K562 treated with DMSO at 1 percent for 48 hours (cell line): ENCODE measurements around the gene HNRNPDL. TPM values are rescaled to one million over a fixed set of nuclear protein-coding genes. Genes with fewer than 3 reads are reported as not detected.

Experiments used
- total RNA-seq: library from RNA; unstranded; fragments of 300-600 nt; gene quantifications from 2 replicates; pipeline ENCODE4 v1.2.3, GENCODE V29; 2022; ENCODE audit warnings: low replicate concordance; ENCODE audit errors: extremely low read depth

HNRNPDL gene
- not detected in 2 replicates for total RNA-seq

DNA sequence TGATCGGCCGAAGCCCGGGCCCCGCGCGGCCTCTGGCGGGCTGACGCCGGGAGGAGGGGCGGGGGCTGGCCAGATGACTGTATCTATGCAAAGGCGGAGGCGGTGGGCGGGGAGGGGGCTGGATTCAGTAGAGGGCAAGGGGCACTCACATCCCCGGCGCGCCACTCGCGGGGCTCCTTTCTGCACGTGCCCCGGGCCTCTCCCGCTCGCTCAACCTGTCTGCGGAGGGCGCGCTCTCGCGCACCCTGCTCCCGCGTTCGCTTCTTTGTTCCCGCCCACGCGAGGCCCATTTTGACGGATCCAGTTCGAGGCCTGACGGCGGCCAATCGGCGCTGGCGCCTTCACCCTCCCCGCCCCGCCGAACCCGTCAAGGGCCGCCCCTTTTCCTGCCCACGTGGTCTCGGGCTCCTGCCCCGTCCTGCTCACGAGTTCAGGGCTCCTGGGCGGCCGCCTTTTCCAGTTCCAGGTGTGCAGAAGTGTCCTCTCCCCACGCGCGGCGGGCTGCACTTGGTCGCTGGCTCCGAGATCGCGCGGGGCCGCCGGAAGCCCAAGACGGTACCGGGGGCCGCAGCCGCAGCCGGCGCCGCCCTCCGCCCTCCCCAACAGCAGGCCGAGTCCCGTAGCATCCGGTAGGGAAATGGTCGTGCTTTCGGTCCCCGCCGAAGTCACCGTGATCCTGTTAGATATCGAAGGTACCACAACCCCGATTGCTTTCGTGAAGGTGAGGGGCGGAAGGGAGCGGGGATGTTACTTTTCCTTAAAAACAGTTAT, at the start of gene HNRNPDL, which contains the start of gene ENOPH1:
Gene HNRNPDL (minus strand): TSS at position 270 of the 771 bp plus-strand sequence. CDS start 772 bp downstream, outside the sequence.
Gene ENOPH1 (plus strand): TSS at position 398 of the 771 bp plus-strand sequence. CDS start 240 bp downstream, at position 638.

DNA sequence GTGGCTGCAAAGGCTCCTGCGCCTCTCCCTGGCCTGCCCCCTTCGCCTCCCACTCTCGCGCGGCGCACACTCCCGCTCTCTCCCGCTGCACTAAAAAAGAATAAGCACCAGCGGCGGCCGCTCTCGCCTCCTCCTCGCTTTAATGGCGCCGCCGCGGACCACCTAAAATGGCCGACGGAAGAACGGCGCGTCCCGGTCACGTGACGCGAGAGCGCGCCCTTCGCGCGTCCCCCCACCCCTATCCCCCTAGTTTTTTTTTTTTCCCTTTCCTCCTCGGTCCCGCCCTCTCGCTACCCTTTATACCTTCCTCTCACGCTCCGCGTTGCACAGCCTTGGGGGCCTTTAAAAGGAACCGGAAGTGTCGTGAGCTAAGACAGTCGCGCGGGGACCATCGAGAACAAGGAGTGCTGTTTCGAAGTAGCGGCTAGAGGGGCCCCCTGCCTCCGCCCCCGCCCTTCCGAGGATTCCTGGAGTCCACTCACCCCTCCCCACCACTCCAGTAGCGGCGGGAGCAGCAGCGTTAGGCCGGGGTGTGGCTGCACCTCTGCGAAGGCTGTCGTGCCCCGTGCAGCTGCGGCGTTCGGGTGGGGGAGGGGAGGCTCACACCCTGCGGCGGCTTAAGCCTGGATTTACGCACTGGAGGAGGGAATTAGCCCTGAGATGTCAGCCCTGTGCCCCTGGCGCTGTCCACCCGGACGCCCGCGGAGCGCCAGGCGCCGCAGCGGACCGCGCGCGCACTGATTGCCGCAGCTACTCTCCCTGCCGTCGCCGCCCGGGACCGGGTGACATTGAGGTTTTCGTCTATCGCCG, 56.2 kb downstream of the HNRNPDL start, which contains the start of gene HNRNPD:
Gene HNRNPD (minus strand): TSS at position 176 of the 810 bp plus-strand sequence. CDS start 313 bp downstream, outside the sequence.

Other genes with a start within 250 kb of the HNRNPDL start
- not detected in 2 replicates for gene HNRNPD, start 56.5 kb downstream of the HNRNPDL start, total RNA-seq
- gene ENOPH1, start 128 bp upstream of the HNRNPDL start, total RNA-seq: not detected in 2 replicates
- not detected in 2 replicates for gene TMEM150C, start 131.5 kb upstream of the HNRNPDL start, total RNA-seq